RWPE1 (cell line): Measurements from ENCODE around the gene ZNF827.

Experiments used
- CTCF ChIA-PET: fragments of 350-600 bp; sonication (Branson Sonifier 250); formaldehyde crosslinking; extraction: SDS; loops from one replicate; lab custom pipeline; 2021; lab: Yijun Ruan, JAX
- POLR2A ChIA-PET: fragments of 400-600 bp; formaldehyde crosslinking; extraction: SDS; loops from one replicate; lab custom pipeline; 2020; ENCODE audit warnings: antibody characterized with exemption; ENCODE audit not compliant: low non-redundant PET; lab: Yijun Ruan, JAX
- DNase-seq: peaks from one replicate; pipeline ENCODE4 v3.0.0; 2012; ENCODE audit warnings: low spot score
- H3K27ac ChIP-seq: fragments of 450-650 bp; 2 replicates; pipeline ENCODE4 v1.5.1; 2017
- CTCF ChIP-seq: fragments of 450-650 bp; conservative IDR thresholded peaks from 2 replicates; pipeline ENCODE4 v1.5.1; 2017; ENCODE audit warnings: low read depth, mild to moderate bottlenecking

The ZNF827 gene

GRCh38 chr4:145781351-145781750, 157.3 kb downstream of the ZNF827 start:
- POLR2A ChIA-PET, result no interaction called here
- TF ChIP-seq CTCF, result no peak
- H3K27ac ChIP-seq, result no peak overlapping the region
- DNase-seq, result no peak
- CTCF ChIA-PET, result no interaction called here

GRCh38 chr4:145779319-145779801, 159.3 kb downstream of the ZNF827 start:
- no peak overlapping the region for H3K27ac ChIP-seq
- POLR2A ChIA-PET, result no interaction called here
- TF ChIP-seq CTCF, result no peak
- CTCF ChIA-PET, result interaction anchor here (0.6 kb wide), 1 partner anchor 10 kb away, joined by 3 read pairs; no protein-coding TSS in a partner anchor
- no peak for DNase-seq

- ChIA-PET CTCF (no interaction called here), POLR2A (no interaction called here)
- no peak for DNase-seq
- TF ChIP-seq CTCF, result no peak
- H3K27ac ChIP-seq, result no peak overlapping the region
Measured at GRCh38 chr4:145776208-145776607, 162.4 kb downstream of the ZNF827 start.

GRCh38 chr4:145775406-145775805, 163.2 kb downstream of the ZNF827 start:
- CTCF ChIA-PET, result interaction anchor here (0.7 kb wide), 1 partner anchor 19 kb away, joined by 3 read pairs; no protein-coding TSS in a partner anchor
- DNase-seq, result no peak
- POLR2A ChIA-PET, result interaction anchor here (0.7 kb wide), 1 partner anchor 43 kb away, joined by 4 read pairs; no protein-coding TSS in a partner anchor
- TF ChIP-seq CTCF, result no peak
- H3K27ac ChIP-seq, result no peak overlapping the region

- no peak for TF ChIP-seq CTCF
- ChIA-PET POLR2A (no interaction called here), CTCF (interaction anchor here (0.5 kb wide), 1 partner anchor 144 kb away, joined by 3 read pairs; no protein-coding TSS in a partner anchor)
- H3K27ac ChIP-seq, result no peak overlapping the region
- DNase-seq, result no peak
Measured at GRCh38 chr4:145774473-145774872, 164.2 kb downstream of the ZNF827 start.

GRCh38 chr4:145773581-145774234, 164.9 kb downstream of the ZNF827 start:
- no peak for TF ChIP-seq CTCF
- POLR2A ChIA-PET, result no interaction called here
- CTCF ChIA-PET, result no interaction called here
- no peak overlapping the region for H3K27ac ChIP-seq
- no peak for DNase-seq
